ENCODE data around the gene ZCCHC14.

Gene ZCCHC14

DNA sequence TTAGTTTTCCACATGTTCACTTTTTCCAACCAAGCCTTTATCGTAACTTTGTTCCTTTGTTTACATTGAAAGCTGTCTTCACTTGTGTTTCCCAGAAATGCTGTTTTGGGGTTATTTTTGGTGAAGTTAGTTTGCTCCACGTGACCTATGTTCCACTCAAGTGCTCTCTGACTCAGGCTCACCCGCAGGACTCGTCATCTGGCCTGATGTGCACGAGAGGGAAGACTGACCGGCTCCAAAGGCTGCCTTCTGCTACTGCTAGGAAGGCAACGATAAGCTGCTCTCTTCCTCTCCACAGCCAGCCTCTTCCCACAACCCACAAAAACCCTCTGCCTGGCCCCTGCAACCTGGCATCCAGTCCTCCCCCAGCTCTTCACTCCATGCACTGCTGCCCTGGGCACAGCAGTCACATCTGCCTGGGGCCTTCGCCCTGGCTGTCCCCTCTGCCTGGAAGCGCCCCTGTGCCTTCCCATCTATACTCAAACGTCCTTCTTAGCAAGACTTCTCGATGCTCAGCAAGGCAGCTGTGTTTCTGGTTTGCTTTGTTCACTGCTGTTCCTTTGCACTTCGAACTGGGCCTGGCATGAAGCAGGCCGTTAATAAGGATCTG, 28.0 kb downstream of the ZCCHC14 start:
- Mint-ChIP-seq H3K36me3 (ENCODE audit: low read depth) (peaks cover 4% of the 10 kb centered on the region), H3K4me1 (ENCODE audit: low read depth) (peaks cover 46% of the 10 kb centered on the region), H3K27ac (peak overlapping the region; percentile 93), H3K27me3 (no peaks in the 10 kb centered on the region), H3K9me3 (no peaks in the 10 kb centered on the region), H3K4me3 (peak overlapping the region; percentile 71)

DNA sequence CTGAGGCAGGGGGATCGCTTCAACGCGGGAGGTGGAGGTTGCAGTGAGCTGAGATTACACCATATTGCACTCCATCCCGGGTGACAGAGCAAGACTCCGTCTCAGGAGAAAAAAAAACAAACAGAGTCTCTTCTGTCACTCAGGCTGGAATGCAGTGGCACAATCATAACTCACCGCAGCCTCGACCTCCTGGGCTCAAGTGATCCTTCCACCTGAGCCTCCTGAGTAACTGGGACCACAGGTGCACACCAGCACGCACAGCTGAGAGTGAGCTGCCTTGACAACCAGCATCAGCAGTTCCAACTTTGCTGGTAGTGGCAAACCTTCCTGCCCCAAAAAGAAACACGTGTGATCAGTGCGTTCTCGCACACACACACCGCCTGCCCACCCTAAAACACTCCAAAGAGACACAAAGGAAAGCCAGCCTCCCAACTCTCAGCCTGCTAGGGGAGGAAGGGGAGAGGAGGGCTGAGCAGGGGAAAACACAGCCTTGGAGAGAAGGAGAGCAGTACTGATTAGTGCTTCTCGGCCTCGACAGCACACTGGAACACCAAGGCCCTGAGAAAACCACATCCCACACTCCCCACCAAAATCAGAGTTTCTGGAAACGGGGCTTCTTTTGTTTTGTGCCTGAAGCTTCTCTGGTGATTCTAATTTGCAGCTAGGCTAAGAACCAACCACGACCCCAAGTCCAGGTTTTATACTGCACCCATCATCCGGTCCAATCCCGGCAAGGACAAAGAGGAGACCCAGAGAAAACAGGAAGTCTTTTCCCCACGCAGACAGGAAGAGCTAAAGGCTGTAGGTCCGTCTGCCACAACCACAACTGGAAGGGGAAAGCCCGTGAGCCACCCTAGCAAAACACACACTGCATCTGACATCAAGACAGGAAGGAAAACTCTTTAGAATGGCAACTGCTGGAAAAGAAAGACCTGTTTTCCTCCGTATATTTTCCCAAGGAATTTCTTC, 28.8 kb downstream of the ZCCHC14 start:
- H3K4me3 Mint-ChIP-seq, result peak overlapping the region; percentile 71
- peaks cover 8% of the 10 kb centered on the region for H3K36me3 Mint-ChIP-seq (ENCODE audit: low read depth)
- peaks cover 47% of the 10 kb centered on the region for H3K4me1 Mint-ChIP-seq (ENCODE audit: low read depth)
- H3K9me3 Mint-ChIP-seq, result no peaks in the 10 kb centered on the region
- H3K27me3 Mint-ChIP-seq, result no peaks in the 10 kb centered on the region
- H3K27ac Mint-ChIP-seq, result peak overlapping the region; percentile 93

DNA sequence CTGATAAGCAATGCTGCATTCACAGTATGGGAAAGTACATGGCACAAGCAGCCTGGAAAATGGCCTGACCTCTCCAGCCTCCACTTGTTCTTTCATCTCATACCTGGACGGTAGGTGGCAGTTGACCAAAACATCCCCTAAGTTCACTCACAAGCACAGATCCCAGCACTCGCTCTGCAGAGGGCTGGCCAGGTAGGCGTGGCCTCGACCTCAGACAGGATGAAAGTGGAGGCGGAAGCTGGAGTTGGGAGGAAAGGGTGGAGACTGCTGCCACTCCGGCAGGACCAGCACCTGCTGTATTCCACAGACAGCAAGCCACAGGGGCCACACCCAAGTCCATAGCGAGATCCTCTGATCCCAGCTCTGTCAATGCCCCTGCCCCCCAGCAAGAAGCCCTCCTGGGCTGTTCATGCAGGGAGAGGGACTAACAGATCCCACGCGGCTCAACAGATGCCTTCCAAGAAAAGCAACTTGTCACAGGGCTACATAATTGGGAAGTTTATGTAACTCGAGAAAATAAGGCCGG, 31.3 kb downstream of the ZCCHC14 start:
- H3K27ac Mint-ChIP-seq, result no peak overlapping the region
- peaks cover 22% of the 10 kb centered on the region for H3K36me3 Mint-ChIP-seq (ENCODE audit: low read depth)
- no peak overlapping the region for H3K4me3 Mint-ChIP-seq
- no peaks in the 10 kb centered on the region for H3K27me3 Mint-ChIP-seq
- H3K9me3 Mint-ChIP-seq, result no peaks in the 10 kb centered on the region
- peaks cover 69% of the 10 kb centered on the region for H3K4me1 Mint-ChIP-seq (ENCODE audit: low read depth)

DNA sequence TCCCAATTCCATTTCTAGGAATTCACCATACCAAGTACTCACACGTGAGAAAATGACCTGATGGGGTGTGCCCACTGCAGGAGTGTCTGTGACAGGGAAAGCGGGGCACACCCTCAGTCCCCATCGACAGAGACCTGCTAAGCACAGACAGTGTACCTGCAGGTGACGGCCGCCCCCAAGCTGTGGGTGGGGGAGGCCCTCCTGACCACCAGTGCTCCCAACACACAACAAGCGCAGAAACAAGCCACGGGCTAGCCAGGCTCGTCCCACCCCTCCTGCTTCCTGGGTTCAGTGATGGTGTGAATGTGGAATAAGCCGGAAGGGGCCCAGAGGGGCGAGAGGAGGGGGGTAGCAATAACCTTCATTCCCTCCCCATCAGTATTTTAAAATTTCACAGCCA, 31.9 kb downstream of the ZCCHC14 start:
- Mint-ChIP-seq H3K27ac (no peak overlapping the region), H3K4me1 (ENCODE audit: low read depth) (peaks cover 63% of the 10 kb centered on the region), H3K9me3 (no peaks in the 10 kb centered on the region), H3K4me3 (no peak overlapping the region), H3K36me3 (ENCODE audit: low read depth) (peaks cover 22% of the 10 kb centered on the region), H3K27me3 (no peaks in the 10 kb centered on the region)

DNA sequence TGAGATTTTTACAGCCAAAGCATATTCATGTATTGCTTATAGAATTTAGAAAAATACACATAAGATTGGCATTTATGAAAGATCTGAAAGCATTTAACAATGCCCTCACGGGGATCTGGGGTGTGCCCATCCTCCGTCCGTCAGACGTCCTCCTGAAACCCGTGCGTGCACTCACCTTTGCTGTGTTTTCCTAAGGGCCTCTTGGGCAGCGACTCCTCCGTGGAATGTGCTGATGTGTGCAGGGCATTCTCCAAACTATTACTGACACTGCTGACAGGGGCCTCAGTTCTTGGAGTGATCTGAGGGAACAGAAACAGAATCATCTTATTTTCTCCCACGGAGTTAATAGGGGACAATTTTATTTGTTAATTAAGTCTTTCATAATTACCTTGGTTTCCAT, 33.0 kb downstream of the ZCCHC14 start:
- H3K4me3 Mint-ChIP-seq, result no peak overlapping the region
- peaks cover 26% of the 10 kb centered on the region for H3K36me3 Mint-ChIP-seq (ENCODE audit: low read depth)
- H3K27me3 Mint-ChIP-seq, result no peaks in the 10 kb centered on the region
- H3K27ac Mint-ChIP-seq, result no peak overlapping the region
- H3K9me3 Mint-ChIP-seq, result no peaks in the 10 kb centered on the region
- peaks cover 53% of the 10 kb centered on the region for H3K4me1 Mint-ChIP-seq (ENCODE audit: low read depth)

DNA sequence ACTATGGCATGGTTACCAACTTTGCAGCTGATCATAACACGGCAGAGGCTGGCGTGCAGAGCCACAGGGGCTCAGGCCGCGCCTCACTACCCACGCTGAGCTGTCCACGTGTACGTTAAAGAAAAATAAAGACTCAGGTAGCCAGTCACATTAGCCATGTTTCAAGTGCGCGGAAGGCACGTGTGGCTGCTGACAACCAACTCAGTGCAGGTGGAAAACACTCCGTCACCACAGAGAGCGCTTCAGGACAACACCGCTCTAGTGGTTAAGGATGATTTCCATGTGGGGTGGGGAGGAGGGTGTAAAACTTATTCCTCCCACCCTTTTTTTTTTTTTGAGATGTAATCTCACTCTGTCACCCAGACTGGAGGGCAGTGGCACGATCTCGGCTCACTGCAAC, 33.8 kb downstream of the ZCCHC14 start:
- H3K36me3 Mint-ChIP-seq (ENCODE audit: low read depth), result peaks cover 26% of the 10 kb centered on the region
- H3K4me3 Mint-ChIP-seq, result no peak overlapping the region
- H3K9me3 Mint-ChIP-seq, result no peaks in the 10 kb centered on the region
- no peak overlapping the region for H3K27ac Mint-ChIP-seq
- H3K4me1 Mint-ChIP-seq (ENCODE audit: low read depth), result peaks cover 45% of the 10 kb centered on the region
- H3K27me3 Mint-ChIP-seq, result no peaks in the 10 kb centered on the region

DNA sequence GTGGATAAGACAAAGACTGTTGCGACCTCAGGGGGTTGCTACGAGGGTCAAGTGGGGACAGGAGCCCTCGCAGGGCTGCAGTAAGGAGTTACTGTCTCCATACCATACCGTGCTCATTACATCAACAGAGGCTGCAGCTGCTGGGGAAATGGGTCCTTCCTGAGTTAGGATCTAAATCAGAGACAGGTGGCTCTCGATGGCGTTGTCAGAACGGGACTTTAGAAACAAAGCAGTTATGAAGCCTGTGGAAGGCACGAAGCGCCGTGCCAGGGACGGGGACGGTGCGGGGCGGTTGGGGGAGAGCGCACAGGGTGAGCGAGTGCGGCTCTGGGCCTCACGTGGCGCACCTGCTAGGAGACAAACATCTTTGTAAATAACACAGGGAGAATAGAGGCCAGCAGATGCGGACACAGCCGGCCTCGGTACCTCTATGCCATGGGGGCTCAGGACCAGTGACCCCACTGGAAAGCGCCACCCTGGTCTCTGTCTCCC, 34.4 kb downstream of the ZCCHC14 start:
- Mint-ChIP-seq H3K27ac (peak overlapping the region; percentile 87), H3K27me3 (no peaks in the 10 kb centered on the region), H3K9me3 (no peaks in the 10 kb centered on the region), H3K4me3 (no peak overlapping the region), H3K4me1 (ENCODE audit: low read depth) (peaks cover 40% of the 10 kb centered on the region), H3K36me3 (ENCODE audit: low read depth) (peaks cover 26% of the 10 kb centered on the region)

DNA sequence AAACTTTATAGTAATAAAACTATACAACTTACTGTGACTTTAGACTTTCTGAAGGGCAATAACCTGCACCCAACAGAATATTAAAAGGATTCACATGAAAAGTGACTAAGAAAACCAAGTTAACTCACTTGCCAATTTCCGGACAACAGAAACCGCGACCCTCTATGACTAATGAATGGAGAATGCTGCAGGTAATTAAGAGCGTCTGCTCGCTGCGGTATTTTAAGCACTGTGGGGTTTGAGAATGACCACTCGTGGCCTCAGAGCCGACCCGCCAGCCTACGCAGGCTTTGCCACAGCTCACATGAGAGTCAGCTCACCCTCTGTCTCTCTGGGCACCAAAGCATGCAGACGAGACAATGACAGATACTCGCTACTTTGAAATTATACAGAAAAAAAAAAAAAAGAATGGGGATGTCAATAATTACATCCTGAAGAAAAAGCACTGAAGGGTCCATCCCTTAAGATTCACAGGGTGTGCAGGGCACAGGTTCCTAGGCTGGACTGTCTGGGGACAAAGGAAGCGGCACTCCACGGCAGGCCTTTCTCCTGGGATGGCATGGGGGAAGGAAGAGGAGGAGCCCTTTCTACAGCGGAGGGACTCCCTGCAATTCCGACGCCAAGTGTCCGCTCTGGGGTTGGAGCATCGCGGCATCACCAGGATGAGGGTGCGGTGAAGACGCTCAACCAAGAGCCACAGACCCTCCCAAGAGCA, 35.0 kb downstream of the ZCCHC14 start:
- Mint-ChIP-seq H3K27ac (peak overlapping the region; percentile 87), H3K4me3 (peak overlapping the region; percentile 52), H3K4me1 (ENCODE audit: low read depth) (peaks cover 38% of the 10 kb centered on the region), H3K9me3 (no peaks in the 10 kb centered on the region), H3K36me3 (ENCODE audit: low read depth) (peaks cover 26% of the 10 kb centered on the region), H3K27me3 (no peaks in the 10 kb centered on the region)

DNA sequence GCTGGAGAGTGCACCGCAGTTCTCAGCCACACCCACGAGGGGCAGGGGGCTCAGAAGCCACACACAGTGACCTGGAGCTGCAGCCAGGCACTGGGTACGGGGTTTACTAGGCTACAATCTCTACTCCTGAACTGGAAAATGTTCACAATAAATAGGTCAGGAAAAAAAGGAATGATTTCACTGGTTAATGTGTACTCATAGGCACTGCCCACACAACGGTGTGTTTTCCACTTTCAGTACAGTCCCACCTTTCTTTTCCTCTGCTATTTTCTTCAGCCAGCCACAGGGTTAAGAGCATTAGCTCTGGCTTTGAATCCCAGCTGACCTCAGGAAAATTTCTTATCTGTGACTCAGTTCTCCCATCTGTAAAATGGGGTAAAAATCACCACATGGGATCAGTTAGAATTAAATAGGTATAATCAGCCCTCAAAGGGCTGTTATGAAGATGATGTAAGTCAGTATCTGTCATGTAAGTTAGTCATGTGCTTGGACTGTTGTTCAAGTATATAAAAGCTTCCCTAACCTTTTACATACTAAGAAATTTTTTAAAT, 35.7 kb downstream of the ZCCHC14 start:
- H3K4me1 Mint-ChIP-seq (ENCODE audit: low read depth), result peaks cover 37% of the 10 kb centered on the region
- peaks cover 33% of the 10 kb centered on the region for H3K36me3 Mint-ChIP-seq (ENCODE audit: low read depth)
- peak overlapping the region; percentile 87 for H3K27ac Mint-ChIP-seq
- H3K27me3 Mint-ChIP-seq, result no peaks in the 10 kb centered on the region
- H3K9me3 Mint-ChIP-seq, result no peaks in the 10 kb centered on the region
- H3K4me3 Mint-ChIP-seq, result peak overlapping the region; percentile 52

DNA sequence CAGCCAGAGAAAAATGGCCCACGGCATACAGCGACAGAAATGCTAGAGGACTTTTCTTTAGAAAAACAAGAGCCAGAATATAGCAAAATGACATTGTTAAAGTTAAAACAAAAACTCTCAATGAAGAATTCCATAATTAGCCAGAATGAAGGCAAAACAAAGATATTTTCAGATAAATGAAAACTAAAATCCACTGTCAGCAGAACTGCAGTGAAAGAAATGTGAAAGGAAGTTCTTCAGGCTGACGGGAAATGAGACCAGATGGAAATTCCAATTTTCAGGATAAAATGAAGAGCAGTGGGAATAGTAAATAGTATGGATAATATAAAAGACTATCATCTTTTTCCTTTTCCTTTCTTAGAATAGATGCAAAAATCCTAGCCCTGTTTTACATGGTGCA, 38.4 kb downstream of the ZCCHC14 start:
- Mint-ChIP-seq H3K27me3 (no peaks in the 10 kb centered on the region), H3K27ac (no peak overlapping the region), H3K4me1 (ENCODE audit: low read depth) (peaks cover 25% of the 10 kb centered on the region), H3K9me3 (no peaks in the 10 kb centered on the region), H3K36me3 (ENCODE audit: low read depth) (peaks cover 27% of the 10 kb centered on the region), H3K4me3 (no peak overlapping the region)

DNA sequence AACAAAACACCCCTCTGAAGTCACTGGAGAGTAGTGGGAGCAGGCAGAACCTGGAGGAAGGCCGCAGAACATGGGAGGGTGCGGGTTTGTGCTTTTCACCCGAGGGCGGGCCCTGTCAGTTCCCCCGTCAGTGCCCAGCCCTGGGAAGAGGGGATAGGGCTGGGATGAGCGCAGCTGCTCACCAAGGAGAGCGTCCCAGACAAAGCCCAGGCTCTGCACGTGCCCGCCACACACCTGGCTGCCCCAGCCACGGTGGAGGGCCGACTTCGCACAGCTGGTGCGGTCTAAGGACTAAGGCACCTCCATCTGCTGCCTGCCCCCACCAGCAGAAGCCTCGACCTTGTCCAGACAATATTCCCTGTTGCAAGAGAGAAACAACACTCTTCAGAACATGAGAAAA, 39.5 kb downstream of the ZCCHC14 start:
- H3K4me1 Mint-ChIP-seq (ENCODE audit: low read depth), result peaks cover 17% of the 10 kb centered on the region
- no peaks in the 10 kb centered on the region for H3K27me3 Mint-ChIP-seq
- no peak overlapping the region for H3K27ac Mint-ChIP-seq
- H3K4me3 Mint-ChIP-seq, result no peak overlapping the region
- peaks cover 23% of the 10 kb centered on the region for H3K36me3 Mint-ChIP-seq (ENCODE audit: low read depth)
- no peaks in the 10 kb centered on the region for H3K9me3 Mint-ChIP-seq

DNA sequence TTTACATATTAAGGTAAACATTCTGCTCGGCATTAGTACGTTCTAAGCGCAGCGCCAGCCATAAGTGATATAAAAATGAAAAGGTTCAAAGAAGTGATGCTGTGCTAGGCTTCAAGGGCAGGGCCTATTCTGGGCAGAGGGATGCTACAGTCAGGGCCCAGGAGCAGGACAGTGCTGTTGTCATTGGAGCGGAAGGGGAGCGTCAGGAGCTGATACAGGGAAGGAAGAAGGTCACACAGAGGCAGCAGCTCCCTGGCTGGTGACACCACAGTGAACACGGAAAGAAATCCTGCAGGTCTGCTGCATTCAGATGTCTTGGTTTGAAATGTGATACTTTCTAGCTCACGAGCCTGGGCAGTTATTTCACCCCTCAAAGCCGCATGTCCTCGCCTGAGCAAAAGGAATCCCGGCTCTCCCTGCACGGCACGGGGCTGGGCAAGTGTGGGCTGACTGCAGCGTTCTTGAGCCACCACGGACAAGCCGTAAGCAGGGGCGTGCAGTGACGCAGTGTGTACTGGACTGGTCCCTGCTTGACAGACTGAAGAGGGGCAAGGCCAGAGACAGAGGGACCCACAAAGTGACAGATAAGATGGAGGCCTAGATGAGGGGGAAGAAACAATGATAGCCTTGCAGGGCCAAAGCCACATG, 41.1 kb downstream of the ZCCHC14 start:
- H3K36me3 Mint-ChIP-seq (ENCODE audit: low read depth), result peaks cover 30% of the 10 kb centered on the region
- peaks cover under 1% of the 10 kb centered on the region for H3K4me1 Mint-ChIP-seq (ENCODE audit: low read depth)
- no peaks in the 10 kb centered on the region for H3K9me3 Mint-ChIP-seq
- no peaks in the 10 kb centered on the region for H3K27me3 Mint-ChIP-seq
- H3K4me3 Mint-ChIP-seq, result no peak overlapping the region
- H3K27ac Mint-ChIP-seq, result no peak overlapping the region

DNA sequence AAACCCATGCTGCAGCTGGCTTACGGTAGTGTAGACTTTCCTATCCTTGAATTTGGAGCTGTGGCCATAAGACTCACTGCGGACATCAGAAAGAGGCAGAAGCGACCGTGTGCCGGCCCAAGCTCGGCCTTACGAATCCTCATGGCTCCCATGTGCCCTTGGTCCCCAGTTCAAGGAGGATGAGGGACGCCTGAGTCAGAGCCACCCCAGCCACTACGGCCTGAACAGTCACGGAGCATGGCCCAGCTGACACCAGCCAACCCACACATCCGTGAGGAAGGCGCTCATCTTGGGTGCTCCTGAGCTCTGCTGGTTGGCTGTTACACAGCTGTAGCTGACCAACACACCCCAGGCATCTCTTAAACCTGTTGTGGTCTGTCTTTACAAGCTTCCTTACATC, 44.0 kb downstream of the ZCCHC14 start:
- H3K9me3 Mint-ChIP-seq, result no peaks in the 10 kb centered on the region
- H3K4me3 Mint-ChIP-seq, result no peak overlapping the region
- no peaks in the 10 kb centered on the region for H3K4me1 Mint-ChIP-seq (ENCODE audit: low read depth)
- no peaks in the 10 kb centered on the region for H3K27me3 Mint-ChIP-seq
- no peak overlapping the region for H3K27ac Mint-ChIP-seq
- peaks cover 41% of the 10 kb centered on the region for H3K36me3 Mint-ChIP-seq (ENCODE audit: low read depth)

DNA sequence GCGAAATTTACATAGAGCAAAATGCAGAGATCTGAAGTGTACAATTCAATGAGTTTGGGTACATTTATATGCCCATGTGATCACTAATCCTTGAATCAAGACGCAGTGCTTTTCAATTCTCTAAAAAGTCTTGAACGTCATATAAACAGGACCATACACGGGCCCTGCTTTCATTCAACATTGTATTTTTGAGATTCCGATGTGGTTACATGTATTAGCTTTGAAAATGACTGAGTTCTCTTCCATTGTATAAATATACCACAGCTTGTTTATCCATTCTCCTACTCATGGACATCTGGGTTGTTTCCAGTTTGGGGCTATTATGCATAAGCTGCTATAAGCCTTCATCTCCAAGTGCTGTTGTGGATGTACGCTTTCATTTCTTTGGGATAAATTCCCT, 45.5 kb downstream of the ZCCHC14 start:
- H3K27me3 Mint-ChIP-seq, result no peaks in the 10 kb centered on the region
- peaks cover 3% of the 10 kb centered on the region for H3K4me1 Mint-ChIP-seq (ENCODE audit: low read depth)
- H3K9me3 Mint-ChIP-seq, result no peaks in the 10 kb centered on the region
- H3K36me3 Mint-ChIP-seq (ENCODE audit: low read depth), result peaks cover 43% of the 10 kb centered on the region
- no peak overlapping the region for H3K27ac Mint-ChIP-seq
- no peak overlapping the region for H3K4me3 Mint-ChIP-seq
